CD4-positive, alpha-beta T cell treated with Interleukin-12 subunit alpha and Interleukin-12 subunit beta, for 1 hour (primary cell): ENCODE data around the gene TRUB2.

ENCODE experiments used
- DNase-seq: peaks from one replicate; pipeline ENCODE4 v3.0.0-alpha.2; 2020

TRUB2 gene

DNA sequence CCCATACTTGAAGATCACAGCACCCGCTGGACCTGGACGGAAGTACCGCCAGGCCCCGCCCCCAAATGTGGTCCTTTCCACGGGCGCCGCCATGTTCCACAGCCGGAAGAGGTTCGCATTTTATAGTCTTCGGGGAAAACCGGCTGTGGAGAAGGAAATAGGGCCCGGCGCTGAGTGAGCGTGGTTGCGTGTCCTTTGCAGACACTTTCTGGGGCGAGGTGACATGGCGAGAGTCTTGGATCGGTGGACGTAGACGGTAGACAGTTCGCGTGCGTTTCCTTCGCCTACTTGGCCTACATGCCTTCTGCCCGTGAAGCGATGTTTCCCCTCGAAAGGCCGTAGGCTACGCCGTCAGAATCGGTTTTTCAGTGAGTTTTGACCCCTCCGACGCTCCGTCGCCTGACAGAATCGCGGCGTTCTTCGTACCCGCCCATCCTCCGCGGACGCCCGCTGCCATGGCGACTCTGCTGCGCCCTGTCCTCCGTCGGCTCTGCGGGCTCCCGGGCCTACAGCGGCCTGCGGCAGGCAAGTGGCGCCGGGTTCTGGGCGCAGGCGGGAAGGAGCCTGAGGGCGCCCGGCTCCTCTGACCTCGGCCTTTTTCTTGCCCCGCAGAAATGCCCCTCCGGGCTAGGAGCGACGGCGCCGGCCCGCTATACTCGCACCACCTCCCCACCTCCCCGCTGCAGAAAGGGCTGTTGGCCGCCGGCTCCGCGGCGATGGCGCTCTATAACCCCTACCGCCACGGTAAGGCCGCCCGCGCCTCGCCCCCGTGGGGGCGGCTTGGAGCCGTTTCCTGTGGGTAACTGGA is at the start of gene TRUB2, which contains the start of gene COQ4:
Gene TRUB2 (minus strand): TSS at position 44 of the 808 bp plus-strand sequence. CDS start 39 bp downstream, at position 5.
Gene COQ4 (plus strand): TSS at position 436 of the 808 bp plus-strand sequence. CDS start 20 bp downstream, at position 456.
- peak; percentile 94 for DNase-seq

GRCh38 chr9:128371630-128372117 is 49.4 kb upstream of the TRUB2 start:
- no peak for DNase-seq

- DNase-seq: peak; percentile 95
Observed at GRCh38 chr9:128370752-128371629, 48.7 kb upstream of the TRUB2 start, which contains the start of gene URM1. TSS of gene URM1 (plus strand) at chr9:128371374. CDS start at chr9:128371381, 7 bp downstream.

DNA sequence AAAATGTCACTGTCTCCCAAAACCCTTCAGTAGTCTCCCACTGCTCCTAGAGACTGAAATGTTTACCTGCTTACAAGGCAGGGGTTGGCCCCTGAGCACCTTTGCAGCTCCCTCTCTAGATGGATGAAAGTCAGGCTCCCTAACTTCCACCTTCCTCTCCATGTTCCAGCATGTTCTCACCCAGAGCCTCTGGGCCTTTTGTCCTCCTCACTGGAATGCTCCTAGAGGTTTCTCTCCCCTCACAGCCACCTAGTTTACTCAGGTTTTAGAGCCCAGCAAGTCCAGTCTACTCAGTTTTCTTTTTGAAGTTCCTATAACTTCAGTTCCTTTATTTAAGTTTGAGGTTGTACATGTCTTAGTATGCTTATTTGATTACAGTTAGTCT is 48.1 kb upstream of the TRUB2 start:
- no peak for DNase-seq

DNA sequence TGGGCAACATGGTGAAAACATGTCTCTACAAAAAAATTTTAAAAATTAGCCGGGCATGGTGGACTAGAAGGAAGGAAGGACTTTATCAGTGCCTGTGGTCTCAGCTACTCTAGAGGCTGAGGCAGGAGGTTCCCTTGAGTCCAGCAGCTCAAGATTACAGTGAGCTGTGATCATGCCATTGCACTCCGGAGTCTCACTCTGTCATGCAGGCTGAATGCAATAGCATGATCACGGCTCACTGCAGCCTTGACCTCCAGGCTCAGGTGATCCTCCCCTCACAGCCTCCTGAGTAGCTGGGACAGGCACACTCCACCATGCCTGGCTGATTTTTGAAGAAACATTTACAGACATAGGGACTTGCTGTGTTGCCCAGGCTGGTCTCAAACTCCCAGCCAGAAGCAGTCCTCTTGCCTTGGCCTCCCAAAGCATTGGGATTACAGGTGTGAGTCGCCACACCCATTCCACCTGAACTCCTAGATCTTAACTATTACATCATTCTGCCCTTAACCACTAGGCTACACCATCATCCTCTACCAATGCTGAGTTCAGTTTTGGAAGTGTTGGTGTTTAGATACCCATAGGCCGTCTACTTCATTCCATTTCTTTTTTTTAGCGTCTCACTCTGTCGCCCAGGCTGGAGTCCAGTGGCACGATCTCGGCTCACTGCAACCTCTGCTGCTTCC is 46.9 kb upstream of the TRUB2 start:
- no peak for DNase-seq

- DNase-seq: no peak
Observed at GRCh38 chr9:128365525-128365924, 43.3 kb upstream of the TRUB2 start.

GRCh38 chr9:128362774-128363173 is 40.5 kb upstream of the TRUB2 start:
- no peak for DNase-seq

GRCh38 chr9:128361986-128362646 is 39.9 kb upstream of the TRUB2 start:
- peak; percentile 68 for DNase-seq

DNA sequence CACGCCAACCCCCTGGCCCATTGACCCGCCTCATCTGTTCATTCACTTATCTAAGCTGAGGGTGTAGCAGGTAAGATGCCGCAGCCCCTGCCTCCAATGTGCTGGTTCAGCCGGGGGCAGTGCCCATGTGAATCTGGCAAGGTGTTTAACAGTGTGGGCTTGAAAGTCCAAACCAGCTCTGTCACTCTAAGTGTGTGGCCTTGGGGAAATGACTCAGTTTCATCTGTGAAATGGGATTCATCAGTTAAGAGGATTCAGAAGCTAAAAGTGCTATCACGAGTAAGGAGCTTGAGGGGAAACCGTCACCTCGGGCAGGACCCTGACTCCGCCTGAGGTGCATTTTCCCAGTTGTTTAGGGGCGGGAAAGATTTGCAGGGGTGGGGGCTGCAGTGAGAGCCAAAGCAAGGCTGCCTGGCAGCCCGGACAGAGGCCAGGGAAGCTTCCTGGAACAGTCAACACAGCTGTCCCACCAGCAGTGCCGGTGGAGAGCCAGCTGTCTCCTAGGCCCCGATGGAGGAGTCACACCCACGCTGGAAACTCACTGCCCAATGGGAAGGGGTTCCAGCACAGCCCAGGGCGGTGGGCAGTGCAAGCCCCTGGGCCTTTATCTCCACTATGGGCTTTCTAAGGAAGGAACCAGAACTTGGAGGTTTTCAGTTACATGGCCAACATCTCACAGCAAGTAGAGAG is 39.2 kb upstream of the TRUB2 start:
- no peak for DNase-seq

- DNase-seq: no peak
Observed at GRCh38 chr9:128360826-128361225, 38.6 kb upstream of the TRUB2 start.

- DNase-seq: no peak
Observed at GRCh38 chr9:128358861-128359260, 36.6 kb upstream of the TRUB2 start.

GRCh38 chr9:128358090-128358489 is 35.8 kb upstream of the TRUB2 start:
- DNase-seq: no peak

GRCh38 chr9:128355451-128355850 is 33.2 kb upstream of the TRUB2 start:
- no peak for DNase-seq

GRCh38 chr9:128349772-128350171 is 27.5 kb upstream of the TRUB2 start:
- no peak for DNase-seq

DNA sequence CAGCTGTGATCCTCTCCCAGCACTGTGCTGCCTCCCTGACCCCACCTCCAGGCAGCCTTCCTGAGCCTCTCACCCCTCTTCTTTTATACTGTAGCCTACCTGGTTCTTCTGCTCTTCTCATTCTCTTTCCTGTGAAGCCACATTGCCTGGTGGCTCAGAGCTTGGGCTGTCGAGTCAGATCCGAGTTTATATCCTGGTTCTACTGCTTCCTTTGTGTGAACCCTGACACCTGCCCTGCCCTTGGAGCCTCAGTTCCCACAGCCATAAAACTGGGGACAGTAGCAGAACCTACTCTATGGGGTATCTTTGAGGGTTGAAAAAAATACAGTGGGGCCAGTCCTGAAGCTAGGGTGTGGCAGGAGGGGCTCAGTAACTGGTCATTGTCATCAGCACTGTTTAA is 26.9 kb upstream of the TRUB2 start:
- no peak for DNase-seq

DNA sequence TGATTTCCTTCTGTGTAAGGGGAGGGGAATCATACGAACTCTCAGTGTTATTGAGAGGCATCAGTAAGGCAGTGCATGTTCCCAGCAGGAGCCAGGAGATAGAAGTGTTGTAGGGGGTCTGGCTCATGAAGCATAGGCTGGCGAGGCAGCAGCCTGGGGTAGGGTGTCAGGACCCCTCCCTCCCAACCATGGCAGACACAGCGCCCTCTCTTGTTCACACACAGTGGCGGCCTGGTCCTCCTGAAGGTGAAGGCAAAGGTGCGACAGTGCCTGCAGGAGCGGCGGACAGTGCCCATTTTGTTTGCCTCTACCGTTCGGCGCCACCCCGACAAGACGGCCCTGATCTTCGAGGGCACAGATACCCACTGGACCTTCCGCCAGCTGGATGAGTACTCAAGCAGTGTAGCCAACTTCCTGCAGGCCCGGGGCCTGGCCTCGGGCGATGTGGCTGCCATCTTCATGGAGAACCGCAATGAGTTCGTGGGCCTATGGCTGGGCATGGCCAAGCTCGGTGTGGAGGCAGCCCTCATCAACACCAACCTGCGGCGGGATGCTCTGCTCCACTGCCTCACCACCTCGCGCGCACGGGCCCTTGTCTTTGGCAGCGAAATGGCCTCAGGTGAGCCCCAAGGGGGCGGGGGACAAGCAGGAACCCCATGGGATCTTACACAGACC is 22.8 kb upstream of the TRUB2 start:
- no peak for DNase-seq

DNA sequence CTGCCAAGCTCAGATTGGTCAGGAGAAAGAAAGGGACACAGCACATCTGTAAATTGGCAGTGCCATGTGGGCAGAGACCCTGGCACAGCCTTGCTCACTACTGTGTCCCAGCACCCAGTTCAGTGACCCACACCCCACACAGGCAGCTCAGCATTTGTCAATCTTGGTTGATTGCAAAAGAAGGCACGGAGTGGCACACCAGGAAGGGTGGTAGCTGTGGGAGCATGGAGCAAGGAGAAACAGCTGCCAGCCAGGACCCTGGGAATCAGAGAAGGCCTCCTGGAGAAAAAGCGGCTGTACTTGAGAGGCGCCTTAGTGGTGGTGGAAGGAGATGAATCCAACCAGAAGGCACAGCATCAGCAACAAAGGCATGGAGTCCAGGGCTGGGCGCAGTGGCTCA is 21.6 kb upstream of the TRUB2 start:
- DNase-seq: no peak

- no peak for DNase-seq
Observed at GRCh38 chr9:128342971-128343680, 20.9 kb upstream of the TRUB2 start.

GRCh38 chr9:128341435-128341849 is 19.2 kb upstream of the TRUB2 start:
- peak; percentile 76 for DNase-seq

DNA sequence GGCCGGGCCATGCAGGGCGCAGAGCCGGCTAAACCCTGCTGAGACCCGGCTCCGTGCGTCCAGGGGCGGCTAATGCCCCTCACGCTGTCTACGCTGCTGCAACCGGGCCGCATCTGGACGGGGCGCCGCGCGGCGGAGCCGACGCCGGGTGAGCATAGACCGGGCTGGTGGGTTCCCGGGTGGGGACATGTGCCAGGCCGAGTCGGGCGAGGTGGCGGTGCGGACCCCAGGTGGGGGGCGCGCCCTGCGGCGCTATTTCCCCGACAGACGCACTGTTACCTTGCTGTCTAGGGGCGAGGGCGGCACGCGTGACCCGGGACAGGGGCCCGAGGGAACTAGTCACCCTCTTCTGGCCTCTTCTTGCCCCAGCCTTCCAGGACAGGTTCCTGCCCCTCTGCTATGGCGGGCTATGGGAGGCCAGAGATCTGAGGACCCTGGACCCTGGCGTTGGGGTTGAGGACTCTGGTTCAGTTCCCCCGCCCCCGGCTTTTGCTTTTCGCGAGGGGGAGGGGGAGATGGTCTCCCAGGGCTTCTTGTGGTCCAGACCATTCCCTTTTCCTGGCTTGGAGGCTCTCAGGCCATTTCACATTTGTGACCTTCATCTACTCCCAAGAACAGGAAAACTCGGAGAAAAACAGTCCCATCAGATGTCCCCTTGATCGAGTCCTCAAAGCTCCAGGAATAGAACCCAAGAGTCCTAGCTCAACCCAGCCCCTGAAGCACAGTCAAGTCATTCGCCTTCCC is 18.6 kb upstream of the TRUB2 start:
- no peak for DNase-seq
